H1 (cell line): ENCODE measurements around the gene USP3. TPM values are rescaled to one million over a fixed set of nuclear protein-coding genes. Genes with fewer than 3 reads are reported as not detected.
A peak's percentile ranks its signal among the peaks of the same experiment; 100 is the strongest.

Experiments used
- CTCF ChIA-PET: fragments of 300-600 bp; sonication (Branson Sonifier 250); formaldehyde crosslinking; loops from one replicate; lab custom pipeline; 2021; ENCODE audit not compliant: partially characterized antibody; lab: Charles Lee
- POLR2A ChIA-PET: fragments of 300-600 bp; sonication (Branson Sonifier 250); formaldehyde crosslinking; loops from one replicate; lab custom pipeline; 2021; ENCODE audit warnings: inconsistent platforms; ENCODE audit not compliant: partially characterized antibody; lab: Charles Lee
- DNase-seq, 2 experiments: peaks; one replicate each; pipeline versions ENCODE4 v3.0.0 to v3.0.0-alpha.2; 2010 to 2022; ENCODE audit warnings: low spot score in 2 of 2, low read depth in 1 of 2, mixed read lengths in 1 of 2
- FAIRE-seq: peaks from 2 replicates; lab custom pipeline; 2011; peaks lifted over from hg19 to GRCh38; lab: Jason Lieb, UNC
- H2AFZ ChIP-seq: 2 replicates; pipeline ENCODE4 v1.8.1; 2012; ENCODE audit warnings: low read length, inconsistent platforms
- H2AK5ac ChIP-seq: 2 replicates; pipeline ENCODE4 v1.6.1; 2013; ENCODE audit warnings: low read depth, low read length
- H2BK120ac ChIP-seq: replicated peaks from 2 replicates; pipeline ENCODE3; 2013; ENCODE audit warnings: low read depth, low read length, inconsistent platforms
- H2BK12ac ChIP-seq: 2 replicates; pipeline ENCODE4 v1.6.1; 2013; ENCODE audit warnings: low read depth, low read length
- H2BK15ac ChIP-seq: 2 replicates; pipeline ENCODE4 v1.6.1; 2013; ENCODE audit warnings: low read length
- H2BK20ac ChIP-seq: 2 replicates; pipeline ENCODE4 v1.6.1; 2013; ENCODE audit warnings: low read length
- H2BK5ac ChIP-seq: 2 replicates; pipeline ENCODE4 v1.6.1; 2013; ENCODE audit warnings: low read depth, low read length
- H3K14ac ChIP-seq: 2 replicates; pipeline ENCODE4 v1.6.1; 2013; ENCODE audit warnings: inconsistent platforms; ENCODE audit not compliant: insufficient read length
- H3K18ac ChIP-seq: 2 replicates; pipeline ENCODE4 v1.6.1; 2013; ENCODE audit warnings: low read length; ENCODE audit errors: extremely low read depth
- H3K23ac ChIP-seq: 2 replicates; pipeline ENCODE4 v1.6.1; 2013; ENCODE audit warnings: inconsistent platforms; ENCODE audit not compliant: insufficient read length
- H3K23me2 ChIP-seq: 2 replicates; pipeline ENCODE4 v1.6.1; 2013; ENCODE audit warnings: low read depth, low read length
- H3K27ac ChIP-seq: 2 replicates; pipeline ENCODE4 v1.6.1; 2011; ENCODE audit warnings: low read depth, low read length, inconsistent platforms
- H3K27me3 ChIP-seq, 4 experiments: replicated peaks in 1 of 4; 1 replicate in 1 of 4; 2 replicates in 3 of 4; pipeline versions ENCODE4 v1.6.1 to v1.8.1; 2011 to 2013; ENCODE audit warnings: low read length in 3 of 4, mild to moderate bottlenecking in 3 of 4, inconsistent platforms in 2 of 4, mixed read lengths in 2 of 4, moderate library complexity in 1 of 4; ENCODE audit not compliant: control insufficient read depth in 3 of 4, insufficient read depth in 3 of 4; ENCODE audit errors: extremely low read depth in 1 of 4
- H3K36me3 ChIP-seq, 4 experiments: 2 replicates each; pipeline versions ENCODE4 v1.6.1 to v1.8.1; 2011 to 2013; ENCODE audit warnings: mild to moderate bottlenecking in 4 of 4, low read length in 3 of 4, moderate library complexity in 2 of 4, control low read depth in 1 of 4, inconsistent platforms in 1 of 4; ENCODE audit not compliant: insufficient read depth in 4 of 4, control insufficient read depth in 2 of 4
- H3K4ac ChIP-seq: replicated peaks from 2 replicates; pipeline ENCODE3; 2013; ENCODE audit warnings: low read length, low read depth, mixed read lengths, inconsistent platforms; ENCODE audit not compliant: insufficient read length
- H3K4me1 ChIP-seq, 4 experiments: replicated peaks in 1 of 4; 1 replicate in 1 of 4; 2 replicates in 3 of 4; pipeline versions ENCODE4 v1.6.1 to v1.8.1; 2011 to 2013; ENCODE audit warnings: low read length in 3 of 4, inconsistent platforms in 2 of 4, mixed read lengths in 1 of 4; ENCODE audit not compliant: insufficient read depth in 4 of 4, control insufficient read depth in 3 of 4
- H3K4me2 ChIP-seq, 2 experiments: 2 replicates each; pipeline versions ENCODE4 v1.6.1 to v1.8.1; 2011 to 2013; ENCODE audit warnings: low read depth in 2 of 2, low read length in 2 of 2, control low read depth in 1 of 2, inconsistent platforms in 1 of 2, mild to moderate bottlenecking in 1 of 2; ENCODE audit not compliant: insufficient read depth in 1 of 2
- H3K4me3 ChIP-seq, 4 experiments: fragments of 200-600, 300-600 bp in 1 of 4; sonication (generic), shearing (Covaris generic), sonication (Bioruptor Twin) in 1 of 4; 2 replicates each; pipeline versions ENCODE4 v1.5.1 to v1.8.1; 2011 to 2016; ENCODE audit warnings: low read length in 4 of 4, low read depth in 3 of 4, control low read depth in 2 of 4, inconsistent platforms in 2 of 4, mild to moderate bottlenecking in 2 of 4, mixed read lengths in 1 of 4, moderate library complexity in 1 of 4; ENCODE audit not compliant: insufficient read depth in 2 of 4; ENCODE audit errors: extremely low read depth in 1 of 4
- H3K56ac ChIP-seq: replicated peaks from 2 replicates; pipeline ENCODE3; 2013; ENCODE audit warnings: low read depth, mild to moderate bottlenecking, mixed read lengths, low read length, inconsistent platforms; ENCODE audit not compliant: insufficient read length
- H3K79me1 ChIP-seq: 2 replicates; pipeline ENCODE4 v1.6.1; 2013; ENCODE audit warnings: low read depth, low read length, control low read depth
- H3K79me2 ChIP-seq, 2 experiments: 2 replicates each; pipeline versions ENCODE4 v1.6.1 to v1.8.1; 2012 to 2013; ENCODE audit warnings: low read length in 2 of 2, mild to moderate bottlenecking in 2 of 2, inconsistent platforms in 1 of 2; ENCODE audit not compliant: insufficient read depth in 2 of 2, control insufficient read depth in 1 of 2
- H3K9ac ChIP-seq, 4 experiments: replicated peaks in 1 of 4; 1 replicate in 1 of 4; 2 replicates in 3 of 4; pipeline versions ENCODE4 v1.6.1 to v1.8.1; 2011 to 2013; ENCODE audit warnings: low read depth in 3 of 4, low read length in 3 of 4, control low read depth in 2 of 4, mild to moderate bottlenecking in 2 of 4, moderate library complexity in 2 of 4, inconsistent platforms in 1 of 4; ENCODE audit errors: extremely low read depth in 1 of 4
- H3K9me3 ChIP-seq, 2 experiments: 2 replicates each; pipeline versions ENCODE4 v1.6.1 to v1.8.1; 2012 to 2013; ENCODE audit warnings: mild to moderate bottlenecking in 2 of 2, moderate library complexity in 2 of 2, control low read depth in 1 of 2, inconsistent platforms in 1 of 2, low read depth in 1 of 2, low read length in 1 of 2, mixed read lengths in 1 of 2; ENCODE audit not compliant: insufficient read depth in 2 of 2
- H4K20me1 ChIP-seq, 2 experiments: replicated peaks in 1 of 2; 2 replicates each; pipeline versions ENCODE3 to v1.8.1; 2011 to 2013; ENCODE audit warnings: inconsistent platforms in 2 of 2, low read length in 2 of 2, mild to moderate bottlenecking in 1 of 2; ENCODE audit not compliant: insufficient read depth in 2 of 2, control insufficient read depth in 1 of 2
- H4K5ac ChIP-seq: 2 replicates; pipeline ENCODE4 v1.6.1; 2013; ENCODE audit warnings: low read length, low read depth, mixed read lengths, inconsistent platforms; ENCODE audit not compliant: insufficient read length
- H4K8ac ChIP-seq: 2 replicates; pipeline ENCODE4 v1.8.0; 2013; ENCODE audit warnings: mild to moderate bottlenecking, moderate library complexity, low read length, inconsistent platforms; ENCODE audit not compliant: insufficient read depth; ENCODE audit errors: extremely low read depth
- H4K91ac ChIP-seq: replicated peaks from 2 replicates; pipeline ENCODE3; 2013; ENCODE audit warnings: low read length, mixed read lengths, inconsistent platforms; ENCODE audit not compliant: insufficient read length
- BRCA1 ChIP-seq: IDR thresholded peaks from 2 replicates; pipeline ENCODE4 v1.6.1; 2012; ENCODE audit warnings: low read depth, low read length, improper control_type of control experiment
- CHD1 ChIP-seq: IDR thresholded peaks from 2 replicates; pipeline ENCODE4 v1.6.1; 2012; ENCODE audit warnings: low read depth, low read length, improper control_type of control experiment
- CHD2 ChIP-seq: IDR thresholded peaks from 2 replicates; pipeline ENCODE4 v1.6.1; 2012; ENCODE audit warnings: low read length, improper control_type of control experiment
- FOSL1 ChIP-seq: IDR thresholded peaks from 2 replicates; pipeline ENCODE4 v1.6.1; 2011; ENCODE audit warnings: mild to moderate bottlenecking, low read depth, low read length, moderate library complexity; ENCODE audit not compliant: insufficient read depth
- SP1 ChIP-seq: IDR thresholded peaks from 2 replicates; pipeline ENCODE4 v1.6.1; 2011; ENCODE audit warnings: low read depth, low read length
- SP2 ChIP-seq: IDR thresholded peaks from 2 replicates; pipeline ENCODE4 v1.6.1; 2012; ENCODE audit warnings: mild to moderate bottlenecking, low read length, inconsistent platforms
- SP4 ChIP-seq: IDR thresholded peaks from 2 replicates; pipeline ENCODE4 v1.6.1; 2012; ENCODE audit warnings: low read length, inconsistent platforms
- WGBS, 2 experiments: shearing (Covaris generic) in 1 of 2; methylation state at CpG; one replicate each; pipeline versions ENCODE4 v1.1.6 to v1.1.7; 2013 to 2015; ENCODE audit warnings: low lambda C conversion rate in 2 of 2, mixed read lengths in 2 of 2, inconsistent platforms in 1 of 2, low coverage in 1 of 2, missing lambda C conversion rate in 1 of 2; ENCODE audit not compliant: insufficient replicate concordance in 2 of 2, insufficient coverage in 1 of 2, insufficient read length in 1 of 2; ENCODE audit errors: extremely low coverage in 1 of 2, missing lambda C conversion rate in 1 of 2; 5-methylcytosine and 5-hydroxymethylcytosine counted together
- polyA plus RNA-seq, 7 experiments: library from polyadenylated mRNA; depleted of rRNA in 3 of 7; stranded (reverse) in 5 of 7; unstranded in 2 of 7; fragments of >200 nt in 5 of 7; fragments of 200-250 nt in 2 of 7; gene quantifications; 1 replicate in 5 of 7; 2 replicates in 1 of 7; 4 replicates in 1 of 7; pipeline versions ENCODE4 v1.2.1 to v1.2.3, GENCODE V29; 2011 to 2013; ENCODE audit warnings: missing spikeins in 2 of 7, mixed read lengths in 2 of 7
- total RNA-seq: library from RNA; stranded (reverse); fragmentation: NEBNext Ultra II Directional; extraction: Animal tissue kit (Norgen Biotek cat#: 25700); gene quantifications from 2 replicates; pipeline ENCODE4 v1.2.1, GENCODE V29; 2021
- TF ChIP-seq, protein P1 (sequence below): IDR thresholded peaks from 2 replicates; pipeline ENCODE4 v1.6.1; 2012; ENCODE audit warnings: low read length, inconsistent platforms
- TF ChIP-seq, protein P2 (sequence below): IDR thresholded peaks from 2 replicates; pipeline ENCODE4 v1.6.1; 2012; ENCODE audit warnings: inconsistent platforms

The USP3 gene
- total and polyA plus RNA-seq, 2 of the 8 experiments (the other 6 are each of a cell fraction or from before 2014, with no cell fraction given) = 15.5 to 16.2 TPM

DNA sequence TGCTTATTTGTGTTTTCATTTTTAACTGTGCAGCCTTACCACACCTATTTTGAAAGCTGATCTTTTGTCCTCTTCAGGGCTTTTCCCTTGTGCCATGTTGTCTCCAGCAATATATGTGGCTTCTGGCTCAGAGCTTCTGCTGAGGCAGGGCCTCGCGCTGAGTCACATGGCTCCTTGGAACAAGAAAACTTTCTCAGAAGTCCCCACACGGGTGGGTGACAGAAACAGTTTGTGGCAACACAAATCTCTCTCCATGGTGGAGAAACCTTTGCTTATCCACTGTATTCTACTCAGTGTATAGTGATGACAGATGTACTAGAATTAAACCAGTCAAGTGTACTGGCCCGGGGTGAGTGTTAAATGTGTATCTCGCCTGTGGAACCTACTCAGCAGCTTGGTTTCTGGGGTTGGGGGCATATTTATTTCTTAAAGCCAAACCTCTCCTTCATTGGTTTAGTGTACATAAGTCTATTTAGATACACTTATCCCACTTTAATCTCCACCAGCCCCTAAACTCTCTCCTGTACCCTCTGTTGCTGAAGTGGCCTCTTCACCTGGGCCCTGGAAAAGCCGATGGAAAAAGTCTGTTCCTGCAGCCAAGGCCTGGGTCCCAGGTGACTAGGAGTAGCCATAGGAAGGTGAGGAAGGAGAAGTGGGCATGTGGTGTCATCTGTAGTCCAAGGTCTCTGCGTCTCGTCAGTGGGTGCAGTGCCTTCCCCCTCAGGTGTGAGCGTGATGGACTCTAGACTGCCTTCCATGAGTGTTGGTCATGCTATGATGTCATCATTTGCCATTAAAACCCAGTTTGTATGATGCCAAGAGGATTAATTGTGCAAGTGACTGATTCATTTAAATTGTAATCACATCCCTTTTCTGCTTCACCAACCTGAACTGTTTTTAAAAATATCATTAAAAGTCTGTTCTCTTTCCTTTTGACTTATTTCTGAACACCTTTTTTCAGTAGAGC is 89.6 kb downstream of the USP3 start:
- POLR2A ChIA-PET = no interaction called here
- no peaks in the 10 kb centered on the region for H3K23me2 ChIP-seq
- no peak overlapping the region for H2BK20ac ChIP-seq

More for the DNA sequence above, 89.6 kb downstream of the USP3 start:
- H2BK120ac ChIP-seq = no peak overlapping the region
- H3K36me3 ChIP-seq = peaks cover 0 to 8% (median 1%) of the 10 kb centered on the region in 4 experiments; a peak in 1 of 8 replicates
- no peak overlapping the region for H3K4me3 ChIP-seq
- TF ChIP-seq SP2 (no peak), SP1 (no peak), BRCA1 (no peak), FOSL1 (no peak), SP4 (no peak), CHD2 (no peak), CHD1 (no peak)
- TF ChIP-seq, protein P1, sequence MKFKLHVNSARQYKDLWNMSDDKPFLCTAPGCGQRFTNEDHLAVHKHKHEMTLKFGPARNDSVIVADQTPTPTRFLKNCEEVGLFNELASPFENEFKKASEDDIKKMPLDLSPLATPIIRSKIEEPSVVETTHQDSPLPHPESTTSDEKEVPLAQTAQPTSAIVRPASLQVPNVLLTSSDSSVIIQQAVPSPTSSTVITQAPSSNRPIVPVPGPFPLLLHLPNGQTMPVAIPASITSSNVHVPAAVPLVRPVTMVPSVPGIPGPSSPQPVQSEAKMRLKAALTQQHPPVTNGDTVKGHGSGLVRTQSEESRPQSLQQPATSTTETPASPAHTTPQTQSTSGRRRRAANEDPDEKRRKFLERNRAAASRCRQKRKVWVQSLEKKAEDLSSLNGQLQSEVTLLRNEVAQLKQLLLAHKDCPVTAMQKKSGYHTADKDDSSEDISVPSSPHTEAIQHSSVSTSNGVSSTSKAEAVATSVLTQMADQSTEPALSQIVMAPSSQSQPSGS = no peak
- TF ChIP-seq, protein P2, sequence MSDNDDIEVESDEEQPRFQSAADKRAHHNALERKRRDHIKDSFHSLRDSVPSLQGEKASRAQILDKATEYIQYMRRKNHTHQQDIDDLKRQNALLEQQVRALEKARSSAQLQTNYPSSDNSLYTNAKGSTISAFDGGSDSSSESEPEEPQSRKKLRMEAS = no peak
- no peak overlapping the region for H3K27ac ChIP-seq
- no peak overlapping the region for H3K18ac ChIP-seq
- H4K20me1 ChIP-seq = peaks cover 0 to 2% of the 10 kb centered on the region in 2 experiments
- WGBS, 2 experiments = 91% methylated on average over 9 of the region's 9 CpGs; no CpG with 5 or more reads in 1 of the 2 experiments
- peaks cover 0 to 7% (median 6%) of the 10 kb centered on the region in 4 experiments; a peak in 5 of 7 replicates for H3K4me1 ChIP-seq
- H3K9me3 ChIP-seq = no peaks in the 10 kb centered on the region
- no peak overlapping the region for H2BK5ac ChIP-seq
- H4K91ac ChIP-seq = no peak overlapping the region
- no peak overlapping the region for H2AK5ac ChIP-seq
- no peak overlapping the region for H3K23ac ChIP-seq
- no peak overlapping the region for H3K9ac ChIP-seq
- no peaks in the 10 kb centered on the region; the same call in 1 of the 2 replicates for H3K79me1 ChIP-seq
- H3K56ac ChIP-seq = no peak overlapping the region
- DNase-seq (no peak), FAIRE-seq (no peak)
- no peaks in the 10 kb centered on the region for H3K79me2 ChIP-seq
- no peak overlapping the region for H2BK12ac ChIP-seq
- H3K27me3 ChIP-seq = no peaks in the 10 kb centered on the region; a peak in 2 of 7 replicates
- H4K8ac ChIP-seq = peak overlapping the region; percentile 43; the same call in 1 of the 2 replicates
- H3K4ac ChIP-seq = no peak overlapping the region
- no peak overlapping the region for H3K14ac ChIP-seq
- CTCF ChIA-PET = interaction anchor here (0.7 to 1.3 kb wide), 3 partner anchors 12 to 113 kb away, joined by 3 to 4 read pairs (median 3); partner anchors contain the start of gene USP3
- no peak overlapping the region for H2BK15ac ChIP-seq
- H3K4me2 ChIP-seq = no peak overlapping the region
- no peak overlapping the region for H4K5ac ChIP-seq
- H2AFZ ChIP-seq = no peak overlapping the region
